Inferior parietal cortex (tissue), 1 donor: Measurements from ENCODE around the gene MOB2.
A peak's percentile ranks its signal among the peaks of the same experiment; 100 is the strongest.
"Not testable (repeated sequence)": the region's sequence is repeated elsewhere in the genome, so short reads cannot be mapped to it uniquely, and the experiment has no call there.

ENCODE experiments used
- DNase-seq: peaks from one replicate; pipeline ENCODE4 v3.0.0-alpha.2; 2016; ENCODE audit errors: extremely low spot score

Gene MOB2

DNA sequence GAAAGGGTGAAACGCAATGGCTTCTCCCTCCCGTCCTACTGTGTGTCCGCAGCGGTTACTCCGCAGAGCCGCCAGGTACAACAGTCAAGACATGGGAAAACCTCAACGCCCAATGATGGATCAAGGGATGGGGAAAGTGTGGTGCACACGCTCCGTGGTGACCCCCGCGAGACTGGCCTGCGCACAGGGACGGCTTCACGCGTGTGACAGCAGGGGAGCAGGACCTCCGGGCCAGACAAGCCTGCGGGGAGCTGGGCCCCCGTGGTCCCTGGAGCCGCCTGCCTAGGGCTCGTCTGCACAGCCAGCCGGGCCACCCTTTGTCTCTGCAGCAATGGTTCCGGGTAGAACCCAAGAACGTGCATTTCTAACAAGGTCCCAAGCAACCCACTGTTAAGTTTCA lies 31.7 kb upstream of the MOB2 start:
- no peak for DNase-seq

GRCh38 chr11:1517117-1518005 lies 30.8 kb upstream of the MOB2 start:
- DNase-seq = no peak

DNA sequence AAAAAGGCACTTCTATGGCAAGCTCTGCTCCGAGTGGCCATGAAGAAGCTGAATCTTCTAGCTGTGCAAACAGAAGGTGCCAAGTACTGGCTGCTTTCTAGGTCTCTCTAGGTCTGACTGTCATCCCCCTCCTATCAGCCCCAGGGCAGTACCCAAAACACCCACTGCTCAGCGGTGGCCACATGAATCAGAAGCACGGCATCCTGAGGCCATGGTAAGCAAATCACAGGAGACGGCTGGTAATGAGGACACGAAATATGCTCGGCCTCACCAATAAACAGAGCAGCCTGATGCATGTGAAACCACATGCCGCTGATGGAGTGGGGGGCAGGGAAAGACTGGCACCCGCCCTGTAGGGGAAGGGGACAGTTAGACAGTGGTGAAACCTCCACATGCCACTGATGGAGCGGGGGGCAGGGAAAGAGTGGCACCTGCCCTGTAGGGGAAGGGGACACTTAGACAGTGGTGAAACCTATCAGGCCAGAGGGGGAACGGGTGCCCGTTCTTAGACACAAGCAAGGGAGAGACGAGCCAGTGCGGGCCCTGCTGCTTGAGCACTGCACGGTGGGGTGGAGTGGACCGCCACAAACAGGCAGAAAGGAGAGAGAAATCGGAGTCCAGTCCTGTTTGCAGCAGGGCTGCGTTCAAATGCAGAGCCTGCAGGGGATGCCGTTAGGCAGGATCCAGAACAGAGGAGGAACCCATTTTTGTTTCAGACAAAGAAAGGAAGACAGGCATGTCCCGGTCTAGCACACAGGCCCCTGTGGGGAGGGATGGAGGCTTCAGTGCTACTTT lies 29.9 kb upstream of the MOB2 start:
- DNase-seq = no peak

GRCh38 chr11:1515082-1516060 lies 28.8 kb upstream of the MOB2 start:
- DNase-seq = peak; percentile 82

DNA sequence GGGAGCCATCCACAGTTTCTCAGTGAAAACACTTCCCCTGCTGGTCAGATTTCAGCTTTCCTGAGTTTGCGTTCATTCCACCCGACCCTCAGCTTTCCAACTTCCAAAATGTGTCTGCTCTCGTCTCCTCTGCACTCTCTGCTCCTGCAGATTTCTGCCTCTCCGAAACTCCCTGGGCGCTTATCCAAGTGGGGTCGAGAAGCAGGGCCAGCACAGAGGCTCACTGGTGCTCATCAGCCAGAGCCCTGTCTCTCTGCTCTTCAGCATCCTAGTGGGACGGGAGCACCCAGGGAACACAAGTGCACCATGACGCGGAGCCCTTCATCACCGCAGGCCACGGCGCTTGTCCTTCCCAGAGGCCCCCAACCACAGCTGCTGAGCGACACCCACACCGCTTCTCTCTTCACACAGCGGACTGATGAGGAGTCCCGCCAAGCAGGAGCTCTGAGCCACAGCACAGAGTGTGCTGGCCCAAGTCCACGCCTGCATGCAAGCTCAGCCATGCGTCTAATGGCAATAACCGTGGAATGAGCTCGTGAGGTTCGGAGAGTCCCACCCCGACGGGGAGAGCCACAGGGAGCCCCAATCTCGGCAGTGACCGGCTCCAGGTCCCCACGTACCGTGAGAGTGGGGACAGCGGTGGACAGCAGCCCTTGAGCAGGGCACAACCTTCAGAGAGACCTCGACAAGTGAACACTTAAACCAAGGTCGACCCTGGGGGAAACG lies 27.9 kb upstream of the MOB2 start:
- DNase-seq = no peak

DNA sequence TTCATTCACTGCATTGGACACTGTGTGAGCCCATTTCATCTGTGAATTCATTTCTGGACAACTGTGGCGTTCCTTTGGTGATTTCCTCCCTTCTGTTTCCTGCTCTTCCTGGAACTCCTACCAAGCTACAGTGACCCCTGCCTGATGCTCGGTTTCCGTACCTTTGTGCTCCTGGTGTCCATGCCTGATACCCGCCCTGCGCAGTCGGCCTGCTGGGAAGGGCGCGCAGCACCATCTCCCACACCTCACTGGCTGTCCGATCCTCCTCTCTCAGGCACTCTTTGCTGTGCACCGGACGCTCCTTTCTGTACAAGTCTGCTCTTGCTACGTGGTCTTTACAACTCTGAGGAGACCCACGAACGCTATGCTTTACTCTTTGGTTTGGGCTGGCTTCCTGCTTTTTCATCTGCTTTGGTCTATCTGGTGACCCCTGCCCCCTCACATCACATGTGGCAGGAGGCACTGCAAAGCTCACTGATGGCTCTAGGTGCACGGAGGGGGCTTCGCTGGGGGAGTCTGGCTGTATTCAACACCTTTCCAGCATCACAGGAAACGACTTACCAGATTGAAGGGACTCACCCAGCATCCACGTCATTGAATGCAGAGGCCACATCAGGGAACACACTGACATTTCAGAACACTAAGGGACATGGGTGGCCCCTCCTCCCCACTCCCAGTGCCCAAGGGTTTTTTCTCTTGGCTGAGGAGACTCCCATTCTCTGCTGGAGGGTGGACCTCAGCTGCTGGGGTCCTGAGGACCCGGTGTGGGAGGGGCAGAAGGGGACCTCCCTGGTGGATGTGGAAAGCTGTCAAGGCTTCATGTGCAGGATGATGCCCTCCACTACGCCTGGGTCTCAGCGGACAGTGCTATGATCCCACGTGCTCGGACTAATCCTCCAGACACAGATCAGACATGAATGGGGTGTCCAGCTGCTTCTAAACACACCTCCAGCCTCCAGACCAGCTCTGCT lies 27.0 kb upstream of the MOB2 start:
- DNase-seq = no peak

GRCh38 chr11:1512531-1513258 lies 26.1 kb upstream of the MOB2 start:
- DNase-seq = not testable (repeated sequence)

DNA sequence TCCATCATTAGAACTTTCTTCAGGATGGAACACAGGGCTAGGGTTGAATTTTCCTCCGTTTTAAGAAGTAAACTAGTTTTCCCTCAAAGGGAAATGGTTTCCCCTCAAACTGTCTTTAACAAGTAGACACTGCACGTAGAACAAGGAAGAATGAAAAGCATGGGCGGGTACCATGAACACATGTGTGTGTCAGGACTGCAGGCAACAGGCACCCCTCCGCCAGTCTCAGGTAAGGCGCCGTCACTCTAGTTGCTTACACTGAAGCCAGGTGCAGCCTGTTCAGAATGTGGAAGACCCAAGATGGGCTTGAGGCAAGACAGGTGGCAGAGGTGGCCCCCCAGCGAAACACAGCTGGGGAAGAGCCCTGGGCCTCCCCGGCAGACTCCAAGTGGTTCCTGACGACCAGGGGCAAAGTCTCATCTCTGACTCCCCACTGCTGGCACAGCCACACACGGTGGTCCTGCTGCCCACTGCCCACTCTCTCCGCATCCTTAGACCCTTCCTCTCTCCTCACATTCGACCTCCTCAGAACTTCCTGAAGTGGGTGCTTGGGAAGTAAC lies 25.4 kb upstream of the MOB2 start:
- DNase-seq = no peak

- no peak for DNase-seq
Measured at GRCh38 chr11:1510928-1511327, 24.3 kb upstream of the MOB2 start.

GRCh38 chr11:1510351-1510750 lies 23.8 kb upstream of the MOB2 start:
- DNase-seq = not testable (repeated sequence)

- DNase-seq = no peak
Measured at GRCh38 chr11:1509626-1510255, 23.2 kb upstream of the MOB2 start.

GRCh38 chr11:1508986-1509385 lies 22.4 kb upstream of the MOB2 start:
- no peak for DNase-seq

DNA sequence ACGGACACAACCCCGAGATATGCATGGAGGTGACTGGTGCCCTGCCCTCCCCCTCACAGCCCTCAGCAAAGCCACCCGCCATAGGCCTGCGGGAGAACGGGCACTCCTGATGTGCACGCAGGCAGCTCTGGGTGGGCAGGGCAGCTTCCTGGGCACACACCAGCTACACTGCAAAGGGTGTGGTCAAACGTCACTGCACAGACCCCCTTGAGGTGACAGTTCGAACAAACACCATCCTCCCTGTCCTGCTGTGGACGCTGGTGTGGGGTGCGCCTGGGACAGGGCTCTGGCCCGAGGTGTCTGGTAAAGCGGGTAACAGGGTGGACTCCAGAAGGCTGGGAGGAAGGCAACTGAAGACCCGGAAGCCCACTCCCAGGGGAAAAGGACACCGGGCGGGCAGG lies 21.9 kb upstream of the MOB2 start:
- no peak for DNase-seq

DNA sequence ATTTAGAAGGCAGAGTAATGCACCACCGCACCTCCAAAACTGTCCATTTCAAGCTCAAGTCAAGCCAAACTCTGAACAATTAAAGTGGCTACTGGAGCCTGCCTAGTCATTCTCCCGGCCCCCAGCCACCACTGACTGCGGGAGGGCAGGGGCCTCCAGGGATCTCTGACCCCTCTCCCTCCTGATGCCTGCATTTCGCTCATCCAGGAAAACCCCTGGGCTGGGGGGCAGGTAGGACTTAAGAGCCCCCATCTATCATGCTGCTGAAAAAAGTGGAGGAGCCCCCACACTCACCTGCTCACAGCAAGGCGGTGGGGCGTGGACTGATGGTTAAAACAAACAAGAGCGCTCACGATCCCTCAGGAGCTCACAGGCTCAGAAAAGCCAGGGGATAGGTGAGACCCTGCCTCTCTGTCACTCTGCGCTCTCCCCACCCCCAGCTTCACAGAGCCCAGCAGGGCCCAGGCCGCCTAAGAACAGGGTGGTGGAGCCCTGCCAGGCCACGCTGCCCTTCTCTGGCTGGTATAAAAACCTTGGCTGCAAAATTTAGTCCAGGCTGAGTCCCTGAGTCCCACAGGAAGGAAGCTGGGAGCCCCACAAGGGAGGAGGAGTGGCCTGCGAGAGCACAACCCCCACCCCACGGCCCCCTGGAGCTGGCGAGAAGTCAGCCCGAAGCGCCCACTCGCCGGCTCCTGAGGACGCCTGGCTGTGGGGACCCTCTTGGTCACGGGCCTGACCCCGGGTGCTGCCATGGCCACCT lies 21.0 kb upstream of the MOB2 start:
- DNase-seq = no peak

DNA sequence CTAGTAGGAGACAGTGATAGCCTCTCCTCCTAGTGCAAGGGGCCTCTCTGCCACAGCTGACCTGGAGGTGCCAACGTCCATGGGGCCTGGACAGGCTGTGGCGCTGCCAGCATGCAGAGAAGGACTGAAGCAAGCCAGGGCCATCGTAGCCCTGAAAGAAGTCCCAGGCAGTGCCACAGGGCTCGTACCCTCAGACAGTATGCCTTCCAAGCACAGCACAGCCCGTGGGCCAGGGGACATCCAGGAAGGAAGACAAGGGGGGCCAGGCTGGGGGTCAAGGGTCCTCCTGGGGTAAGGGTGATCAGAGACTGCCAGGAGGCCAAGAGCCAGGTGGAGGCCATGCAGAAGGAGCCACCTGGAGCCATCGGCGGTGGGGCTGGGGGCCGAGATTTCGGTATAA lies 20.4 kb upstream of the MOB2 start:
- no peak for DNase-seq

GRCh38 chr11:1505480-1505879 lies 18.9 kb upstream of the MOB2 start:
- DNase-seq = no peak

- no peak for DNase-seq
Measured at GRCh38 chr11:1504581-1505290, 18.2 kb upstream of the MOB2 start.
